Glutamatergic neuron (in vitro differentiated cells): ENCODE measurements around the gene CREBBP. TPM values are rescaled to one million over a fixed set of nuclear protein-coding genes. Genes with fewer than 3 reads are reported as not detected.
A peak's percentile ranks its signal among the peaks of the same experiment; 100 is the strongest.

Experiments
- DNase-seq: peaks from one replicate; pipeline ENCODE4 v3.0.0; 2022
- H3K27ac Mint-ChIP-seq: one replicate; pipeline ENCODE4 v1.8.0; 2020; ENCODE audit warnings: mild to moderate bottlenecking, mixed read lengths, inconsistent platforms; ENCODE audit not compliant: unreplicated experiment
- H3K27me3 Mint-ChIP-seq: one replicate; pipeline ENCODE4 v1.8.0; 2020; ENCODE audit warnings: mild to moderate bottlenecking, moderate library complexity, mixed read lengths, inconsistent platforms; ENCODE audit not compliant: unreplicated experiment
- H3K36me3 Mint-ChIP-seq: one replicate; pipeline ENCODE4 v1.8.0; 2020; ENCODE audit warnings: mild to moderate bottlenecking, mixed read lengths, inconsistent platforms; ENCODE audit not compliant: unreplicated experiment
- H3K4me1 Mint-ChIP-seq: one replicate; pipeline ENCODE4 v1.8.0; 2020; ENCODE audit warnings: mild to moderate bottlenecking, low read depth, mixed read lengths, inconsistent platforms; ENCODE audit not compliant: unreplicated experiment
- H3K4me3 Mint-ChIP-seq: one replicate; pipeline ENCODE4 v1.8.0; 2020; ENCODE audit warnings: mild to moderate bottlenecking, mixed read lengths, inconsistent platforms; ENCODE audit not compliant: unreplicated experiment
- H3K9me3 Mint-ChIP-seq: one replicate; pipeline ENCODE4 v1.8.0; 2020; ENCODE audit warnings: mild to moderate bottlenecking, moderate library complexity, mixed read lengths, inconsistent platforms; ENCODE audit not compliant: unreplicated experiment
- CTCF ChIP-seq: fragments of 200-600 bp; sonication (generic); IDR thresholded peaks from one replicate; pipeline ENCODE4 v1.5.0; 2021; ENCODE audit not compliant: partially characterized antibody, unreplicated experiment
- total RNA-seq: library from RNA; stranded (reverse); fragmentation: NEBNext Ultra II Directional; extraction: Animal tissue kit (Norgen Biotek cat#: 25700); gene quantifications from one replicate; pipeline ENCODE4 v1.2.1, GENCODE V29; 2021; ENCODE audit not compliant: unreplicated experiment

Gene CREBBP
- total RNA-seq, 1 donor from 2014 or later: 96.9 TPM

- peaks cover 14% of the 10 kb centered on the region for H3K4me1 Mint-ChIP-seq
- no peak for TF ChIP-seq CTCF
- peaks cover 6% of the 10 kb centered on the region for H3K36me3 Mint-ChIP-seq
- peak overlapping the region; percentile 48 for H3K27ac Mint-ChIP-seq
- no peak overlapping the region for H3K4me3 Mint-ChIP-seq
- peaks cover 16% of the 10 kb centered on the region for H3K9me3 Mint-ChIP-seq
- peaks cover 14% of the 10 kb centered on the region for H3K27me3 Mint-ChIP-seq
- DNase-seq: no peak
These were observed 134.7 kb downstream of the CREBBP start for GRCh38 chr16:3745751-3746355.

- Mint-ChIP-seq H3K9me3 (peaks cover 16% of the 10 kb centered on the region), H3K36me3 (peaks cover 6% of the 10 kb centered on the region), H3K4me1 (peaks cover 18% of the 10 kb centered on the region), H3K27me3 (peaks cover 14% of the 10 kb centered on the region), H3K4me3 (no peak overlapping the region), H3K27ac (peak overlapping the region; percentile 28)
- DNase-seq: no peak
- no peak for TF ChIP-seq CTCF
These were observed 136.5 kb downstream of the CREBBP start for GRCh38 chr16:3744018-3744417.

GRCh38 chr16:3740934-3741333 is 139.6 kb downstream of the CREBBP start:
- Mint-ChIP-seq H3K9me3 (peaks cover 14% of the 10 kb centered on the region), H3K4me3 (no peak overlapping the region), H3K27ac (no peak overlapping the region), H3K4me1 (peaks cover 18% of the 10 kb centered on the region), H3K27me3 (peaks cover 5% of the 10 kb centered on the region), H3K36me3 (no peaks in the 10 kb centered on the region)
- no peak for TF ChIP-seq CTCF
- no peak for DNase-seq

GRCh38 chr16:3740186-3740585 is 140.3 kb downstream of the CREBBP start:
- Mint-ChIP-seq H3K27ac (no peak overlapping the region), H3K4me3 (no peak overlapping the region), H3K4me1 (peaks cover 18% of the 10 kb centered on the region), H3K9me3 (peaks cover 16% of the 10 kb centered on the region), H3K36me3 (no peaks in the 10 kb centered on the region), H3K27me3 (peaks cover 6% of the 10 kb centered on the region)
- no peak for DNase-seq
- no peak for TF ChIP-seq CTCF

- H3K27ac Mint-ChIP-seq: peak overlapping the region; percentile 14
- H3K4me1 Mint-ChIP-seq: peaks cover 18% of the 10 kb centered on the region
- peaks cover 10% of the 10 kb centered on the region for H3K27me3 Mint-ChIP-seq
- no peak overlapping the region for H3K4me3 Mint-ChIP-seq
- DNase-seq: no peak
- TF ChIP-seq CTCF: no peak
- no peaks in the 10 kb centered on the region for H3K36me3 Mint-ChIP-seq
- peaks cover 16% of the 10 kb centered on the region for H3K9me3 Mint-ChIP-seq
These were observed 140.9 kb downstream of the CREBBP start for GRCh38 chr16:3739636-3740035.
